GM21737 (cell line): ENCODE measurements around the gene CACNA2D1.

Experiments used
- ATAC-seq: cut with Tn5 transposase; IDR thresholded peaks from one replicate; pipeline ENCODE4 v1.9.1; 2021; ENCODE audit warnings: mild to moderate bottlenecking, moderate library complexity; ENCODE audit not compliant: unreplicated experiment

Gene CACNA2D1

DNA sequence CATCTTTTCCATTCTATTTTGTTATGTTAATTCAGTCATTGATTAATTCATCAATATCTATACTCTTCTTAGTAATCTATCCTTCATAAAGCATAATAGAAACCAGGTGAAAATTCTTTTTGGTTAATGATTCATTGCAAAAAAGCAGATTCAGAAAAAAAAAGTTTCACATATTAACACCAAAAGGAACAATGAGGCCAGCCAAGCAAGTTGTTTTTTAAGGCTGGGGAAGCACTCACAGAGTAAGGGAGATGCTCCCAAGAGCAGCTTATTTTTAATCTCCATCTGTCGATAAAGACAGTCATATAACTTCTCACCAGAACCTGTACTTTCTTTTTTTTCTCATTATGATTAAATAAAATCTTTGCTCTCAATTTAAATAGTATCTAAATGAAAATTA, 95.8 kb downstream of the CACNA2D1 start:
- no peak for ATAC-seq

DNA sequence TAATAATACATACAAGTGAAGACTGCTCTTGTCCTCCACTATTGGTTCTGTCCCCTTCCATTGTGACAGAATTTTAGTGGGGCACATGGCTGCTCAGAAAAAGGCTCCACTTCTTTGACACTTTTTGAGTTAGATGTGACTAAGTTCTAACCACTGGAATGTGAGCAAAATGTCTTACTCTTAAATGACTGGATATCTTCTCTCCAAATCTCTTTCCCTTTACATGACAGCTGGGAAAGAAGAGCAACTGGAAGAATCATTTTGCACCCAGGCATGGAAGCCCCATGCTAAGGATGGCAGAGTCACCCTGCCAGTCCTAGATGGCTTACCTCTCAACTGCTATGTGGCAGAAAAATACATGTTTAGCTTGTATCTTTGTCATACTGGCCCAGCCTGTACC, 97.7 kb downstream of the CACNA2D1 start:
- ATAC-seq: no peak

DNA sequence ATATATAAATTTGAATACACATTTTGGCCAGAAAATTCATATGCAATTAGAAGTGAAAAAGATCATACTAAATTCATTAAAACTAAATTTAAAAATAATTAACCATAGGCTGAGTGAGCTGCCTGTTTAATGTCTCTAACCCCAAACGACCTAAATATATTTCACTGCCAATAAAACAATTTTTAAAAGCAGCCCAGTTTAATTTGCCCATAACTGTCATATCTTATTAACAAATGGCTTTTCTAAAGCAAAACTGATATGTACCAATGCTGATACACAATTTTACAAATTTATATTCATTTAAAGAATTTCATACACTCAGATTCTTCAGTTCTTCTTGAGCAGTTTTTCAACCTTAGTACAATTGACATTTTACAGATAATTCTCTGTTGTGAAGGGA, 99.9 kb downstream of the CACNA2D1 start:
- no peak for ATAC-seq

DNA sequence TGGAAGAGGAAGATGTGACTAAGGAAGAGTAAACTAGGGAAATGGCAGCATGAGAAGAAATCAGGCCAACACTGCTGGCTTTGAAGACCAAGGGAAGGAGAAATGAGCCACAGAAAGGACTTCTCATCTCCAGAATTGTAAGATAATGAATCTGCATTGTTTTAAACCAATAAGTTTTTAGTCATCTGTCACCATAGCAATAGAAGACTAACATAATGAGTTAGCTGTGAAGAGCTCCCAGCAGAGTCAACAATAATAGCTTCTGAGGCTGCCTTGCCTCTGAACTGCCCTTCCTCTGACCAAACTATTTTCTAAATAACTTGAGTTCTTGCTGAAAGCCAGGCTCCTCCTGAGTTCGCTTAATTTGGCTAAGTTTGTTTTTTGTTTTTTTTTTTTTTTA, 103.6 kb downstream of the CACNA2D1 start:
- ATAC-seq: no peak

DNA sequence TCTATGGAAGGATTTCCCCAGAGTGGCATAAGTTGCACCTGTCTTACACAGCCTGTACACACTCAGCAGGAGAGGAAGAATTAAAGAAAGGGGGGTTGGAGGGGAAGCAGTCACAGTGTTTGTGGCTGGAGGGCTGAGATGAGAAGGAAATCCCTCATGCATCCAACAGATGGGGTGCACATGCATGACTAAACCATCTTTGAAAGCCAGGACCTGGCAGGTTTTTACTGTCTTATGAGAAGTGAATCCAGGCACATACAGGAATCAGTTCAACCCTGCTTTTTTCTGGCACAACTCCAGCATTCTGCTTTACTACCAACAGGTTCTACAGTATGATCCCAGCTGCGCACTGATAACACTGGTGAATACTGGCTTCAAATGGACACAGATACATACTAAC, 107.7 kb downstream of the CACNA2D1 start:
- no peak for ATAC-seq

DNA sequence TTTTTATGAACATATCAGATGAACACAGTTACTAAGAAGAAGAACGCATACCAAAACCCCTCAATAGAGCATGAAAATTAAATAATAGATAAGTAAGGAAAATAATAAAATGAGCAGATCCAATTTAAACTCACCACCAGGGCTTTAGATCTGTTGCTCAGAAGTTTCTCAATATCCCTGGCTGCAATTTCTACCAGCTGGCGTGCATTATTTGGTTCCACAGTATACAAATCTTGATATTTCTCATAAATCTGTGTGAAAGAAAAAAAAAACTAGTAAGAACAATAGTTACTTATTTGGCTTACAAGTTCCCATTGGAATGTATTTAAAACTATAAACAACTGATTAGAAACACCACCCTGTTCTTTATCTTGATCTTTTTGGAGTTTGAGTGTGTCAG, 108.6 kb downstream of the CACNA2D1 start:
- ATAC-seq: no peak

DNA sequence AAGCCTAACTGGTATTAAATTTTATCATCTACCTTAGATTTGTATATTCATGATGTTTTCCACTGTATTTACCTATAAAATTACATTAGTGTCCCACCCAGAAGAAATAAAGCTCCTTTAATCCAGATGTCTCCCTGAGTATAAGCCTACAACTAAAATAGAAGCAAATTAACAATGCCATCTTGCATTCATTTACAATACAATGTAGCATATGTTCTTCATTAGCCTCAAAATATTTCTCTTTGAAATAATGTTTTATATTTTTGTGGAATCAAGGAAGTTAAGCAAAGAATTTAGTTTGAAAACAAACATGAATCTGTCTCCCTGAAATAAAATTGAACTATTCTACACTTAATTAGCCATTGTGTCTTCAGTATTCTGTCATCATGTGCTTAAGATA, 112.3 kb downstream of the CACNA2D1 start:
- ATAC-seq: no peak

DNA sequence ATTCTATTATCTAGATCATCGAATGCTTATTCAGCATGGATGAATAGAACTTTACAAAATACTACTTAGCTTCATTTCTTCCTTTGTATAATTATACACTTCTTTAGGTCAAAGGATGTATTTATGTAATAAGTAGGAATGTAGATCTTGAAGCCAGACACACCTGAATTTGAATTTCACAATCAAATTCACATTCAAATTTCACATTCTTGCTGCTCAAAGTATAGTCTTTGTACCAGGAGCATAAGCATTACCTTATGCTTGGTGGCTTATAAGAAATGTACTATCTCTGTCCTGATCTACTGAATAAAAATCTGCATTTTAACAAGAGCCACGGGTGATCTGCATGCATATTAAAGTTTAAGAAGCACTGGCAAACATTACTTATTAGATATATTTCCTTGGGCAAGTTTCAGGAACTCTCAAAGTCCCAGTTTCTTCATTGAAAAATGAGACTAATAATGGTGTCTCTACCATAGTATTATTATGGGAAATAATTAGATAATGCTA, 112.8 kb downstream of the CACNA2D1 start:
- no peak for ATAC-seq

DNA sequence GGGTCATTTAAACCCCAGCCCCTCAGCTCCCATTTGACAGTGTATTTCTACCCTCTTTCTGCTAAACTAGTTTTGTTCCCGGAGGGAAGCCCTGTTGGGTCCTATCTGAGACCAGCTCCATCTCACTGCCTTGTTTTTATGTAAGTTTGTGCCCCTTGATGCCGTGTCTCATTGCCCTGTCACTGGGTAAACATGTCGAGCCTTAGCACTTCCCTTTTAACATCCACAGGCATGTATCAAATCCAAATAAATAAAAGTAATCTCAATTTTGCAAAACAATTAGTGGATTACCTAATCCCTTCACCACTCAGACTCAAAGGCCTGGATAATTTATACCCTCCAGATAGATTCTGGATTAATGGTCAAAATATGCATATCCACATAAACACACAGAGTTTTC, 115.7 kb downstream of the CACNA2D1 start:
- no peak for ATAC-seq

DNA sequence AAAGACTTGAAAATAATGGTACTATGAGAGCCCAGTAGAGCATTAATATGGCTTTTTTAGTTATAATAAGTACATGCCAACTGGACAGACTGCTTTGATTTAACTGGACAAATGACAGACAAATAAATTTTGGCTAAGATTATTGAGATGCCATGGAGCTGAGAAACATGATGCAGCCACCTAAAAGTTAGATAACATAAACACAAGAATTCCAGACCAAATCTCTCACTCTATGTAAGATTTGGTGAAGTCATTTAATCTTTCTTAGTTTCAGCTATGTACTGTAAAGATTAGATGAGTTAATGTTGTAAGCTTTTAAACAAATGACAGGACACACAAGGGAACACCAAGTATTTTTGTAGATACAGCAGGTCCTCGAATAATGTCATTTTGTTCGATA, 118.2 kb downstream of the CACNA2D1 start:
- ATAC-seq: no peak

DNA sequence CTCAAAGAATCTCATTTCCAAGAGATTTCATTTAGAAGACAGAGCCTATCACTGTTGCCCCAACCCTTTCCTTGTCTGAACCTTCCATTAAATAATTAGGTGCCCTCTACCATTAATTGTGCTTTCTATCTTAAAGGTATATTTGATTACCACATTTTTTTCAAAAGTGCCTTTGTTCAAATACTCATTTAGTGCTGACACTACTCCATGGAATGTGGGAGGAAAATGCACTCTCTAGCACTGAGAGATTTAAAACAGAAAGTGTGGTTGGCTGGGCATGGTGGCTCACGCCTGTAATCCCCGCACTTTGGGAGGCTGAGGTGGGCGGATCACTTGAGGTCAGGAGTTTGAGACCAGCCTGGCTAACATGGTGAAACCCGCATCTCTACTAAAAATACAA, 119.8 kb downstream of the CACNA2D1 start:
- no peak for ATAC-seq

DNA sequence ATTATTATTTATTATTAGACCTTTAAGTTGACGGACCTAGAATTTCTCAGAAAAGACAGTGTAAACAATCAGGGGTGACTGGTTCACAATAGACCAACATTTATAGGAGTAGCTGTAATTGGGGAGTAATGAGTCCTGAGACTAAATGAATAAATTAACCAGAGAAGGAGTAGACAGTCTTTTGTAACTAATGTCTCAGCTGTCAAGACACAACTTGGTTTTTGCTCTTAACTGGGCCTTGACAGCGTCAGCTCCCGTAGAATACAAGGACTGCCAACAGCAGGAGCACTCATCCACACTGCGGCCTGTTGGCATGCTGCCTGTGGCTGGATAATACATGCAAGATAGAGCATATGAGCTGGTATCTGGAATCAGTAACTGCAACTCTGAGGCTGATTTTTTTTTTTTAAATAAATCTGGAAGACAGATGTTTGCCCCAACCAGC, 123.9 kb downstream of the CACNA2D1 start:
- no peak for ATAC-seq

DNA sequence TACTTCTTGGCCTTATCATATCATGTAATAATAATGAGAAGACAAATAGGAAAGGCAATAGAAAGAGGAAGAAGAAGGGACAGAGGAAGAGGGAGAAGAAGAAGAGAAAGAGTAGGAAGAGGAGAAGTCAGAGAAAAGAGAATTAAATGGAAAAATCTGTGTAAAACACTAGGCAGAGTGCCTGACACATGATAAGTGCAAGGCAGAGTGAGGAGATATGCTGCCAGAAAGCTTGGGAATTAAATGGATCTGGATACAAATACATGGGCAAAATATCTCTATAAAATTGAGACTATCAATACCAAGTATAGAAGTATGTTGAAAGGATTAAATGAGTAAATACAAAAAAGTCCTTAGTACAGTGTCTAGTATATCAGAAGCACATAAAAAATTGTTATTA, 124.8 kb downstream of the CACNA2D1 start:
- ATAC-seq: no peak

DNA sequence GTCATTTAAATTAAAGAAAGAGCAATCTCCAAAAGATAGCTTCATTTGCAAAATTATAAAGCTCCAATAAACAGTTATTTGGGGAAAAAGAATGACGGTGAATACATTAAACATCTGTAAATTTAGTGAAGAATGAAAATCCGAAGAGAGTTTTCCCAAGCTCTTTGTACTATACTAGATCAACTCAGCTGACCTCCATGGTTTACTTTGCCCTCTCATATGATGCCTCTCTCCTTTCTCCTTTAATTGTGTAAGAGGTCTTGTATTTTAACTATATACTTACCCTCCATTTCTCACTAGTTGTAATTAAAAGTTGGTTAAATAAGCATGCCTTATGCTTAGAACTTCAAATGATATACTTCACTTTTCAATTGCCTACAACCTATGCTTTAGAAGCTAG, 125.8 kb downstream of the CACNA2D1 start:
- no peak for ATAC-seq

DNA sequence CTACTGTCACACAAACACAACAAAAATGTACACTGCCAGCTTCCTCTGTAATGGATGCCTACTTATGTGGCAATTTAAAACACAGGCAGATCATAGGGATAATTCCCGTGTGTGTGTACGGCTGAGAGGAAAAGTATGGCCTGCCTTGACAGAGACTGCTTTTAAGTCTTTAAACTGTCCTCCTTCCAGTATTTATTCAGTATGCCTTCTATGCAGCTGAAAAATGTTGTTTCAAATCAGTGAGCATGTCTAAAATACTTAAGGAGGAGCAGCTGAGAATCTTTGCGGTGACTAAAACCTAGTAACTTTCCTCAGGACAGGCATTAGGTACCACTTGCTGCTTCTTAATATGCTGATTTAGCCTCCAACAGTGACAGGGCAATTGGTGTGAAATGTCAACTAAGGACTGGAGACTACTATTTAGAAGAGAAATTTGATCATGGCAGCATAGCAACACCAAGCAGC, 126.3 kb downstream of the CACNA2D1 start:
- ATAC-seq: no peak

DNA sequence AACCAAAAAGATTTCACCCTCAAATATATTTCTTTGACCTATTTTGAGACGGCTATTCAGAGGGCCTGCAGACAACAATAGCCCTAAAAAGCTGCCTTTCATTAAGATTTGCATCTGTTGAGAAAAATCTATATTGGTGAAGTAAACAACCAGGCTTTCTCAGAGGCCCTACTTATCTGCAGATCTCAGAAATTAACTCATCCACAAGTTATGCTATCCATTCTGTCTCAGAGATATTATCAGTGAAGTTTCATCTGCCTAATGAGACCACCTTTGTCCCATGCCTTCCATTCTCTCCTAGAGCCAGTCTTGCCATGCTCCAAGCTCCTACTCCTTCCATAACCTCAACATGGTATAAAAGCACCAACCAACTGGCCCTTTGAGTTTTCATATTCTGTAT, 130.3 kb downstream of the CACNA2D1 start:
- no peak for ATAC-seq

DNA sequence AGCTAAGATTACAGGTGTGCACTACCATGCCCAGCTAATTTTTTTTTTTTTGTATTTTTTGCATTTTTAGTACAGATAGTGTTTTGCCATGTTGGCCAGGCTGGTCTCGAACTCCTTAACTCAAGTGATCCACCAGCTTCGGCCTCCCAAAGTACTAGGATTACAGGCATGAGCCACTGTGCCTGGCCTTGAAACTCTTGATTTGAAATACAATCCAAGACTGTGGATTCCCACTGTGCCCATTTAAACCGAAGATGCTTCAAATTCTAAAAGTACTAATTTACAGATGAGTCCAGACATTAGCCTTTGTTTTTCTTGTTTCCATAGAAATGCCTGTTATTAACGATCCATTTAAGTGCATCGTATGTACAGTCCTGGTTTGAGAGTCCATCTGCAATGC, 130.9 kb downstream of the CACNA2D1 start:
- ATAC-seq: no peak

DNA sequence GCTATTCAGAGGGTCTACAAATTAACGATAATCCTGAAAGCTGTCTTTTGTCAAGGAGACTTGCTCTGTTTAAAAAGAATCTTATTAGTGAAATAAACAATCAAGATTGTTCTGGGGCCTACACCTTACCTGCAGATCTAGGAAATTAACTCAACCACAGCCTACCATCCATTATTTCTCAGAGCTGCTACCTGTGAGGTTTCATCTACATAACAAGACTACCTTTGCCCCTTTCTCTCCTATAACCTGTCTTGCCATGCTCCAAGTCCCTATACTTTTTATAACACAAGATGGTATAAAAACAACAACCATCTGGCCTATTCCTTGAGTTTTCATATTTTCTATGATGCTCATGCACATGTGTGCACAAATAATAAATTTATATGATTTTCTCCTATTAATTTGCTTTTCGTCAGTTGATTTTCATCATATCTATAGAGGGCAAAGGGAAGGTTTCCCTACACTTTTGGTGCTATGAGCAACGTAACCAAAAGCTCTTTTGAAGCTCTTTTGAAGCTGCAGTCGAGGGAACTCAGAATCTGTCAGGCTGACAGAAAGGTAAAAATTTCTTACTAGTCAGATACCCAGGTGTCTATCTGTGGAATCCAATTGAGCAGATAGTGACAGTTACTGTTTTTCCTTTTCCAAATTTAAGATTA, 138.1 kb downstream of the CACNA2D1 start:
- ATAC-seq: no peak

DNA sequence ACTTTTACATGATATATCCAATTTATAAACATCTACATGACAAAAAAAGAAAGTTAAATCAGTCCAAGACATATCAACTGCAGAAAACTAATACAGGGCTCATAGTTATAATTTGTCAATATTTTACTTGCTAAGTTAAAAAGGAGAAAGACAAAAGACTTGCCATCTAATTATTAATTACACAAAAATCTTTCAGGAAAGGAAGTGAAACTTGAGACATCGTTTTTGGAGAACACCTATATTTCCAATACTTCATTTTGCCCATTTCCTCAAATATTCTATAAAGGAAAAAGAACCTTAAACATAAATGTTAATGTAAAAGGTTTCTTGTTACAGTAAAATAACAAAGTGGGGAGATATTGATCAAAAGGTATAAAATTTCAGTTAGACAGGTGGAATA, 148.7 kb downstream of the CACNA2D1 start:
- ATAC-seq: no peak

DNA sequence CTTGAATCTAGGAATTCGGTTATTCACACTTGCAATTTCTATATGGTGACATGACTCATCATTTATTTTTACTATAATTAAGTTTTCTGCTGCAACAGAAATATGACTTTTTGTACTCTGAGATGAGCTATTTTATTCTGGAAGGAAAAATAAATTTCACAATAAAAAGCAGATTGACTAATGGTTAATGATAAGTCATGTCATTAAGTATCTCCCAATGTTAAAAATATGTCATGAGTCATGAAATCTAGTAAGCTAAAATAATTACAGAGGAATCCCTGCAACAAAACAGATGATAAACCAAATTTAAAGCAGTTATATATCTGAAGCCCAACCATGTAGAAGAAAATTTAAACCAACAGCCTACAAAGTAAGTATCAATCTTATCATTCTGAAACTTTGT, 149.2 kb downstream of the CACNA2D1 start:
- no peak for ATAC-seq

DNA sequence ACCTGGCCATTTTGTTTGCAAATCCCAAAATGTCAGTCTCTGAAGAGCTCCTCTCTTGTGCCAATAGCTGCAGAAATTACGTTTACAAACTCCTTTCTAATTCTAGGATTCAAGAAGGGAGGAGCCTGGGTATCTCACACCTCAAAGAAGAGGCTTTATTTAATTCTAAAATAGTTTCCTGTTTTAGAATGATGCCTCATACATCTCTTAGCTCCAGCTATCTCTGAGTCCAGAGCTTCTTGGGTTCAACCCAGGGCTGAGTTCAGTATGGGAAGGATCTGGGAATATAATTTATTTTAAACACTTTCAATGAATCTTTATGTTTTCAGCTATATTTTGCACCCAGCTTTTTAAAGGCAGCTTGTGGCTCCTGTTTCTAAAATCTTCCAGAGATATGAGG, 150.1 kb downstream of the CACNA2D1 start:
- ATAC-seq: no peak

DNA sequence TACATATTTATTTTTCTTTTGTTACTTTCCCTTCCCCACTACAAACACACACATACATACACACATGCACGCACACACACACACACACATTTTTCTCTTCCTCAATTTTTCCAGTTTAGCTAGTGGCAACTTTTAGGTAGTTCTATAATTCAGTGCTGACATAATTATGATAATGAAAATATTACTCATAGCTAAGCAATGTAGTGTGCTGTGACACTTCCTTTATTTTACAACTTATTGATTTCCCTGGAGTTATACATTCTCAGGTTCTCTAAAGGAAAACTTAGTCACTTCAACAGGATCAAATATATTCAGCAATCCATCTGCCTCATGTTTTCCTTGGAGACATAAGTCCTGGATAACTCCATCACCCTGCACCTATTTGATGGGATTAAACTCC, 151.6 kb downstream of the CACNA2D1 start:
- ATAC-seq: no peak

DNA sequence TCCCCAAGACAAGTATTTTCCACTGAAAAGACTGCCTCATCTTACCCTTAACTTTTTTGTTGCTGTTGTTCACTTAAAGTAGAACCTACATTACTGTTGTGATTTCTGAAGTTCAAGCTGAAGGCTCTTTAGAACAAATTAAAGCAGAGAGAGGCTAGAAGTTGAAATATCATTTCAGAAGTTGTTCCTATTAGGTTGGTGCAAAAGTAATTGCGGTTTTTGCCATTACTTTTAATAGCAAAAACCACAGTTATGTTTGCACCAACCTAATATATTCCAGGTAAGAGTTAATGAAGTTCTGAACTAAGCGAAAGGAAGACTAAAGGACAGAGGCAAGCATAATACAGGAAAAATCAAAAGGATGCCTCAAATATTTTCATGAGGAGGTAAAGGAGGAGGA, 153.7 kb downstream of the CACNA2D1 start:
- ATAC-seq: no peak
